SH-SY5Y (cell line): ENCODE data around the gene MAN1A2.

Experiments used
- GATA2 ChIP-seq: IDR thresholded peaks from 2 replicates; pipeline ENCODE4 v1.6.1; 2011; ENCODE audit warnings: mild to moderate bottlenecking, low read depth, low read length
- GATA3 ChIP-seq: IDR thresholded peaks from 2 replicates; pipeline ENCODE4 v1.6.1; 2011; ENCODE audit warnings: low read depth, mild to moderate bottlenecking, low read length, moderate library complexity

DNA sequence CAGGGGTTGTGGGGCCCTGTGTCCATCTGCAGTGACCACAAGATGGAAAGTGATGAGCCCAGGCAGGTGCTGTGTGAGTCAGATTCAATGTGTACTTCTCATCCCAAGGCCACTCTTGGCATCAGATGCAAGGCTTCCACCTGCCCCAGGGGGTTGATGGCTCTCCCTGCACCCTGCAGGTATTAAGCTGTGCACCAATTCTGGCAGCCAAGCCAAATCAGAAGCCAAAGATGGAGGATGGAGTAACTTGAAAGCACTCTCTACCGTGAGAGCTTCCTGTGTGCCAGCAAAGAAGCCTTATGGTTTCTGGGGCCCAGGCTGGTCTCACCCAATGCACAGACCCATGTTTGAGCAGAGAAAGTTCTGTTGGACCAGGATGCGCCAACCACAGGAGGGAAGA lies 194.3 kb downstream of the MAN1A2 start:
- TF ChIP-seq GATA2, result no peak
- no peak for TF ChIP-seq GATA3
